Panc1 (cell line): ENCODE measurements around the gene GREB1. TPM values are rescaled to one million over a fixed set of nuclear protein-coding genes. Genes with fewer than 3 reads are reported as not detected.
A peak's percentile ranks its signal among the peaks of the same experiment; 100 is the strongest.

Experiments
- ATAC-seq: fragments of 200-7000 bp; cut with Tn5 transposase; 2 replicates; pipeline ENCODE4 v1.9.1; 2020; ENCODE audit warnings: mild to moderate bottlenecking, moderate library complexity
- BruUV-seq: library from RNA; stranded (reverse); fragments of 400-500 nt; replicated peaks from 2 replicates; lab custom pipeline; 2021; lab: Mats Ljungman, UMichigan
- CTCF ChIA-PET: fragments of 300-600 bp; sonication (Branson Sonifier 250); formaldehyde crosslinking; loops from one replicate; lab custom pipeline; 2022; ENCODE audit warnings: antibody characterized with exemption; lab: Charles Lee
- POLR2A ChIA-PET: fragments of 300-600 bp; sonication (Branson Sonifier 250); formaldehyde crosslinking; loops from one replicate; lab custom pipeline; 2022; ENCODE audit warnings: antibody characterized with exemption; lab: Charles Lee
- DNase-seq: peaks from one replicate; pipeline ENCODE4 v3.0.0-alpha.2; 2010; ENCODE audit warnings: low read depth, low spot score
- H3K27ac ChIP-seq: 2 replicates; pipeline ENCODE4 v1.5.1; 2011; ENCODE audit warnings: mild to moderate bottlenecking, low read length, inconsistent platforms
- H3K27me3 ChIP-seq: fragments of 200-500 bp; sonication (Bioruptor generic); 2 replicates; pipeline ENCODE4 v1.6.0; 2014; ENCODE audit warnings: low read length, inconsistent platforms; ENCODE audit not compliant: control insufficient read depth, insufficient read depth
- H3K36me3 ChIP-seq: fragments of 200-500 bp; sonication (Bioruptor generic); 2 replicates; pipeline ENCODE4 v1.5.1; 2014; ENCODE audit warnings: inconsistent platforms, mild to moderate bottlenecking, low read length, moderate library complexity; ENCODE audit not compliant: control insufficient read depth, insufficient read depth
- H3K4me1 ChIP-seq: 2 replicates; pipeline ENCODE4 v1.5.1; 2011; ENCODE audit warnings: inconsistent platforms, mild to moderate bottlenecking, low read length, moderate library complexity; ENCODE audit not compliant: control insufficient read depth, insufficient read depth
- H3K4me3 ChIP-seq, 2 experiments: 2 replicates each; pipeline ENCODE4 v1.5.1; 2011 to 2012; ENCODE audit warnings: low read depth in 2 of 2, low read length in 2 of 2, mild to moderate bottlenecking in 2 of 2, inconsistent platforms in 1 of 2, moderate library complexity in 1 of 2
- H3K9me3 ChIP-seq: fragments of 200-500 bp; sonication (Bioruptor generic); 2 replicates; pipeline ENCODE4 v1.5.1; 2014; ENCODE audit warnings: low read depth, mild to moderate bottlenecking, inconsistent platforms, low read length, moderate library complexity; ENCODE audit not compliant: control insufficient read depth, insufficient read depth
- POLR2AphosphoS5 ChIP-seq: IDR thresholded peaks from 2 replicates; pipeline ENCODE4 v1.6.1; 2012; ENCODE audit warnings: mild to moderate bottlenecking, low read depth, low read length, moderate library complexity
- SIN3A ChIP-seq: IDR thresholded peaks from 2 replicates; pipeline ENCODE4 v1.6.1; 2012; ENCODE audit warnings: low read depth, mild to moderate bottlenecking, low read length, moderate library complexity, borderline replicate concordance; ENCODE audit not compliant: insufficient read depth
- TCF7L2 ChIP-seq: IDR thresholded peaks from 2 replicates; pipeline ENCODE4 v1.6.1; 2011; ENCODE audit warnings: mild to moderate bottlenecking, low read depth, low read length, inconsistent platforms
- in situ Hi-C: cut with HindIII; loops from 2 replicates; pipeline ENCODE4 v1.10.0; 2016; ENCODE audit warnings: low sequenced_read_pairs, low pct_unique_long_range_greater_than_20kb
- intact Hi-C: fragments of 100-400 bp; cut with micrococcal nuclease; formaldehyde crosslinking; loops from one replicate; pipeline ENCODE4 v1.10.0; 2022; ENCODE audit not compliant: unreplicated experiment
- total RNA-seq: library from RNA; stranded (reverse); gene quantifications from one replicate; pipeline ENCODE4 v1.2.1, GENCODE V29; 2021; ENCODE audit not compliant: unreplicated experiment
- TF ChIP-seq, protein P1 (sequence below): fragments of 450-650 bp; IDR thresholded peaks from 2 replicates; pipeline ENCODE4 v1.5.1; 2017; ENCODE audit warnings: mild to moderate bottlenecking
- TF ChIP-seq, protein P2 (sequence below), 2 experiments: IDR thresholded peaks; 2 replicates each; pipeline ENCODE4 v1.6.1; 2011 to 2012; ENCODE audit warnings: low read depth in 2 of 2, control low read depth in 1 of 2, low read length in 1 of 2, mild to moderate bottlenecking in 1 of 2, moderate library complexity in 1 of 2; ENCODE audit not compliant: insufficient read depth in 1 of 2

The GREB1 gene
- total RNA-seq, 1 experiment from 2014 or later: 0.90 TPM

DNA sequence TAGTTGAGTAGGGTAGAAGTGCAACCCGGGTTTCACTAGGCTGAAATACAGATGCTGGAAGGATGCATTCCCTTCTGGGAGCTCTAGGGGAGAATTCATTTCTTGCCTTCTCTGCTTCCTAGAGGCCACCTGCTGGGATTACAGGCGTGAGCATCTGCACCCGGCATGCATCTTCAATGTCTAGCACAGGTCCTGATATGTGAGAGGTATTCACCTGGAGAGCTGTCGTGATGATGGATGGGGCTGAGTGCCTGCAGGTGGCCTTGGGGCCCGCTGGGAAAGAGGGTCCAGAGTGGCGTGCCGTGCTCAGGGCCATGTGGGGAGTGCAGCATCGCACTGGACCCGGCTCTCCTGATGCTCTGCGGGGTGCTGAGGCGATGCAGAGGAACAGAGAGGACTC is 142.8 kb downstream of the GREB1 start:
- Histone ChIP-seq H3K4me3 (no peak overlapping the region), H3K27ac (no peak overlapping the region), H3K27me3 (peaks cover 6% of the 10 kb centered on the region), H3K36me3 (no peaks in the 10 kb centered on the region), H3K4me1 (no peaks in the 10 kb centered on the region; the same call in 1 of the 2 replicates), H3K9me3 (no peaks in the 10 kb centered on the region)
- ChIA-PET POLR2A (no interaction called here), CTCF (interaction anchor here (1.1 kb wide), 1 partner anchor 11 kb away, joined by 4 read pairs; no protein-coding TSS in a partner anchor)
- TF ChIP-seq TCF7L2 (no peak), SIN3A (no peak), POLR2AphosphoS5 (no peak)
- TF ChIP-seq, protein P1, sequence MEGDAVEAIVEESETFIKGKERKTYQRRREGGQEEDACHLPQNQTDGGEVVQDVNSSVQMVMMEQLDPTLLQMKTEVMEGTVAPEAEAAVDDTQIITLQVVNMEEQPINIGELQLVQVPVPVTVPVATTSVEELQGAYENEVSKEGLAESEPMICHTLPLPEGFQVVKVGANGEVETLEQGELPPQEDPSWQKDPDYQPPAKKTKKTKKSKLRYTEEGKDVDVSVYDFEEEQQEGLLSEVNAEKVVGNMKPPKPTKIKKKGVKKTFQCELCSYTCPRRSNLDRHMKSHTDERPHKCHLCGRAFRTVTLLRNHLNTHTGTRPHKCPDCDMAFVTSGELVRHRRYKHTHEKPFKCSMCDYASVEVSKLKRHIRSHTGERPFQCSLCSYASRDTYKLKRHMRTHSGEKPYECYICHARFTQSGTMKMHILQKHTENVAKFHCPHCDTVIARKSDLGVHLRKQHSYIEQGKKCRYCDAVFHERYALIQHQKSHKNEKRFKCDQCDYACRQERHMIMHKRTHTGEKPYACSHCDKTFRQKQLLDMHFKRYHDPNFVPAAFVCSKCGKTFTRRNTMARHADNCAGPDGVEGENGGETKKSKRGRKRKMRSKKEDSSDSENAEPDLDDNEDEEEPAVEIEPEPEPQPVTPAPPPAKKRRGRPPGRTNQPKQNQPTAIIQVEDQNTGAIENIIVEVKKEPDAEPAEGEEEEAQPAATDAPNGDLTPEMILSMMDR: no peak
- TF ChIP-seq, protein P2, sequence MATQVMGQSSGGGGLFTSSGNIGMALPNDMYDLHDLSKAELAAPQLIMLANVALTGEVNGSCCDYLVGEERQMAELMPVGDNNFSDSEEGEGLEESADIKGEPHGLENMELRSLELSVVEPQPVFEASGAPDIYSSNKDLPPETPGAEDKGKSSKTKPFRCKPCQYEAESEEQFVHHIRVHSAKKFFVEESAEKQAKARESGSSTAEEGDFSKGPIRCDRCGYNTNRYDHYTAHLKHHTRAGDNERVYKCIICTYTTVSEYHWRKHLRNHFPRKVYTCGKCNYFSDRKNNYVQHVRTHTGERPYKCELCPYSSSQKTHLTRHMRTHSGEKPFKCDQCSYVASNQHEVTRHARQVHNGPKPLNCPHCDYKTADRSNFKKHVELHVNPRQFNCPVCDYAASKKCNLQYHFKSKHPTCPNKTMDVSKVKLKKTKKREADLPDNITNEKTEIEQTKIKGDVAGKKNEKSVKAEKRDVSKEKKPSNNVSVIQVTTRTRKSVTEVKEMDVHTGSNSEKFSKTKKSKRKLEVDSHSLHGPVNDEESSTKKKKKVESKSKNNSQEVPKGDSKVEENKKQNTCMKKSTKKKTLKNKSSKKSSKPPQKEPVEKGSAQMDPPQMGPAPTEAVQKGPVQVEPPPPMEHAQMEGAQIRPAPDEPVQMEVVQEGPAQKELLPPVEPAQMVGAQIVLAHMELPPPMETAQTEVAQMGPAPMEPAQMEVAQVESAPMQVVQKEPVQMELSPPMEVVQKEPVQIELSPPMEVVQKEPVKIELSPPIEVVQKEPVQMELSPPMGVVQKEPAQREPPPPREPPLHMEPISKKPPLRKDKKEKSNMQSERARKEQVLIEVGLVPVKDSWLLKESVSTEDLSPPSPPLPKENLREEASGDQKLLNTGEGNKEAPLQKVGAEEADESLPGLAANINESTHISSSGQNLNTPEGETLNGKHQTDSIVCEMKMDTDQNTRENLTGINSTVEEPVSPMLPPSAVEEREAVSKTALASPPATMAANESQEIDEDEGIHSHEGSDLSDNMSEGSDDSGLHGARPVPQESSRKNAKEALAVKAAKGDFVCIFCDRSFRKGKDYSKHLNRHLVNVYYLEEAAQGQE (IDR thresholded peaks at IDR 0.05; ENCODE audit: insufficient read depth in 1 of 2, low read depth in 2 of 2, low read length in 1 of 2): no peak
- BruUV-seq: no TSS peak
- peak; percentile 49; the same call in 1 of the 2 replicates for ATAC-seq
- intact Hi-C loops: no loop called here
- DNase-seq: no peak
- in situ Hi-C loops: no loop called here

DNA sequence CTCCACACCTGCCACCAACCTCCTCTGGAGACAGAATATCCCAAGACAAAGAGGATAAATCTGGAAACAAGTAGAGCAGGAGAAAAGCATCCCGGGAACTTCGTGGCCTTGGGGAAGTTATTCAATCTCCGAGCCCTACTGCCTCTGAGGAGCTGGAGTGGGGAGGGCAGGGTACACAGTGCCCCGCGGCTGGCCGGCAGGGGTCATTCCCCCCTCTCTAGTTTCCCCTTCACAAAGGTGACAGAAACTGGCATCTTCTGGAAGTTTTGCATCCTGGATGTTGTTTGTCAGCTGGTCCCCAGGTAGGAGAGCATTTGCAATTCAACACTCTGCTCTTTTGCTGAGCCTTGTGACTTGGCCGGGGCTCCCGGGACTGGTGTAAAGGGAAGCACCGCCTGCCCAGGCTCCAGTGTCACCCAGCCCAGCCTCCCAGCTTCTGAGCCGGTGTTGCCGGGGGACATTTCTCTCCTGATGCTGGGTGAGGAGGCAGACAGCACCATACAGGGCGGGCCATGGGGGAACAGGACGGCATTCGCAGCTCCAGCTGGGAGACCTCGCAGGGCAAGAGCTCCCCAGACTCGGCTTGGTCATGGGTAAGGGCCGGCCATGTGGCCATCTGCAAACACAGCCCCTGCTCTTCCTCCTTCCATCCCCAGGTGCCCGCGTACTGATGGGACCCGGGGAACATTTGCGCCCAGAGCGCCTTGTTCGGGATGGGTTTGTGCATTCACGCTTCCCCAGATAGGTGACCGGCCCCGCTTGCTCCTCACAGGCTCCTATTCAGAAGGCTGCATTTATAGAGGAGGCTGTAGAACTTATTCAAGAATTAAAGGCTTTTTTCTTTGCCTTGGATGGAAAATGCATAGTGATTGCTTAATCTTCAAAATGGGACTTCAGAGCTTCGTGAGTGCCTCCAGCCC is 143.6 kb downstream of the GREB1 start:
- TF ChIP-seq, protein P1: no peak
- TF ChIP-seq, protein P2 (IDR thresholded peaks at IDR 0.05; ENCODE audit: insufficient read depth in 1 of 2, low read depth in 2 of 2, low read length in 1 of 2): no peak
- TF ChIP-seq POLR2AphosphoS5: no peak
- TF ChIP-seq TCF7L2: no peak
- no peak for TF ChIP-seq SIN3A
- BruUV-seq: no TSS peak
- intact Hi-C loops: no loop called here
- in situ Hi-C loops: no loop called here
- Histone ChIP-seq H3K4me3 (no peak overlapping the region), H3K36me3 (no peaks in the 10 kb centered on the region), H3K27me3 (peaks cover 6% of the 10 kb centered on the region), H3K4me1 (no peaks in the 10 kb centered on the region; the same call in 1 of the 2 replicates), H3K9me3 (no peaks in the 10 kb centered on the region), H3K27ac (no peak overlapping the region)
- POLR2A ChIA-PET: interaction anchor here (0.7 kb wide), 1 partner anchor 10 kb away, joined by 3 read pairs; no protein-coding TSS in a partner anchor
- ATAC-seq (no peak), DNase-seq (no peak)
- CTCF ChIA-PET: interaction anchor here (0.6 kb wide), 1 partner anchor 896 kb away, joined by 4 read pairs; no protein-coding TSS in a partner anchor
